K562 (cell line): ENCODE measurements around the gene MMP24. TPM values are rescaled to one million over a fixed set of nuclear protein-coding genes. Genes with fewer than 3 reads are reported as not detected.

Source experiments
- ARID1B ChIP-seq: fragments of 450-650 bp; IDR thresholded peaks from 2 replicates; pipeline ENCODE4 v1.6.1; 2016; ENCODE audit warnings: antibody characterized with exemption, mild to moderate bottlenecking, inconsistent platforms
- CXXC5 ChIP-seq: fragments of 250-450 bp; sonication (Bioruptor Pico); IDR thresholded peaks from 2 replicates; pipeline ENCODE4 v1.8.0; 2022; ENCODE audit warnings: inconsistent platforms, mild to moderate bottlenecking, moderate library complexity
- FOXA3 ChIP-seq, 2 experiments: fragments of 450-650 bp in 1 of 2; sonication (generic) in 1 of 2; formaldehyde crosslinking; IDR thresholded peaks in 1 of 2; conservative IDR thresholded peaks in 1 of 2; 2 replicates each; pipeline versions ENCODE4 v1.4.0 to v1.8.0; 2020 to 2022; ENCODE audit warnings: mild to moderate bottlenecking in 2 of 2, missing genetic modification reagents in 1 of 2
- KHSRP ChIP-seq: fragments of 450-650 bp; IDR thresholded peaks from 2 replicates; pipeline ENCODE4 v1.6.1; 2017
- MTA2 ChIP-seq: fragments of 450-650 bp; IDR thresholded peaks from 2 replicates; pipeline ENCODE4 v1.6.1; 2016; ENCODE audit warnings: low read depth
- SMAD4 ChIP-seq: fragments of 250-450 bp; sonication (Bioruptor Pico); conservative IDR thresholded peaks from 2 replicates; pipeline ENCODE4 v1.8.0; 2021; ENCODE audit warnings: inconsistent platforms, mild to moderate bottlenecking, moderate library complexity
- SRSF3 ChIP-seq: fragments of 200-400 bp; formaldehyde crosslinking; IDR thresholded peaks from 2 replicates; pipeline ENCODE4 v1.6.1; 2016; ENCODE audit warnings: mild to moderate bottlenecking, low read length, moderate library complexity; ENCODE audit not compliant: insufficient read depth
- TARDBP ChIP-seq: fragments of 450-650 bp; IDR thresholded peaks from 2 replicates; pipeline ENCODE4 v1.6.1; 2016
- ZC3H4 ChIP-seq: sonication (generic); formaldehyde crosslinking; IDR thresholded peaks from 2 replicates; pipeline ENCODE4 v1.9.0; 2021; ENCODE audit warnings: missing genetic modification reagents, borderline replicate concordance
- ZNF143 ChIP-seq: sonication (generic); formaldehyde crosslinking; IDR thresholded peaks from 2 replicates; pipeline ENCODE4 v1.9.0; 2022; ENCODE audit warnings: mild to moderate bottlenecking, missing genetic modification reagents
- ZNF175 ChIP-seq: fragments of 200-800 bp; sonication (Bioruptor generic); IDR thresholded peaks from 2 replicates; pipeline ENCODE4 v1.6.1; 2016; ENCODE audit warnings: low read depth, mild to moderate bottlenecking, missing genetic modification characterization, missing compliant biosample characterization
- ZNF431 ChIP-seq: sonication (generic); formaldehyde crosslinking; IDR thresholded peaks from 2 replicates; pipeline ENCODE4 v1.8.0; 2022; ENCODE audit warnings: mild to moderate bottlenecking, missing genetic modification reagents
- ZNF699 ChIP-seq: fragments of 250-450 bp; sonication (Bioruptor Pico); IDR thresholded peaks from 2 replicates; pipeline ENCODE4 v1.8.0; 2021; ENCODE audit warnings: mild to moderate bottlenecking, moderate library complexity; ENCODE audit not compliant: insufficient replicate concordance
- ZNF75A ChIP-seq: fragments of 450-650 bp; formaldehyde crosslinking; IDR thresholded peaks from 2 replicates; pipeline ENCODE4 v1.4.0; 2020; ENCODE audit warnings: mild to moderate bottlenecking
- ZNF830 ChIP-seq: fragments of 250-450 bp; sonication (Bioruptor Pico); IDR thresholded peaks from 2 replicates; pipeline ENCODE4 v1.5.0; 2021; ENCODE audit warnings: mild to moderate bottlenecking
- ZZZ3 ChIP-seq: fragments of 450-650 bp; IDR thresholded peaks from 2 replicates; pipeline ENCODE4 v1.6.1; 2016; ENCODE audit warnings: antibody characterized with exemption, mild to moderate bottlenecking, moderate library complexity
- polyA plus RNA-seq, 8 experiments: library from polyadenylated mRNA; depleted of rRNA in 4 of 8; stranded (reverse) in 5 of 8; unstranded in 3 of 8; fragments of >200 nt; fragmentation: Nextera tagmentation in 2 of 8; fragmentation: Illumina TruSeq in 1 of 8; extraction: Ambion mirVana in 2 of 8; extraction: Trizol in 1 of 8; gene quantifications; 2 replicates each; pipeline versions ENCODE4 v1.2.1 to v1.2.3, GENCODE V29; 2011 to 2014; ENCODE audit warnings: inconsistent platforms in 1 of 8, missing spikeins in 1 of 8
- total RNA-seq, 7 experiments: library from RNA; depleted of rRNA in 6 of 7; stranded (reverse); fragments of >200 nt in 6 of 7; fragmentation: Illumina TruSeq in 2 of 7; extraction: Trizol in 2 of 7; gene quantifications; 2 replicates each; pipeline versions ENCODE4 v1.2.1 to v1.2.3, GENCODE V29; 2011 to 2021; ENCODE audit warnings: low replicate concordance in 1 of 7
- TF ChIP-seq, protein P1 (sequence below): fragments of 250-450 bp; sonication (Bioruptor Pico); IDR thresholded peaks from 2 replicates; pipeline ENCODE4 v1.8.0; 2022; ENCODE audit warnings: moderate library complexity, mild to moderate bottlenecking, inconsistent platforms
- TF ChIP-seq, protein P2 (sequence below), 2 experiments: fragments of 450-650 bp; conservative IDR thresholded peaks; 2 replicates each; pipeline ENCODE4 v1.6.1; 2017; ENCODE audit warnings: mild to moderate bottlenecking in 2 of 2, moderate library complexity in 2 of 2
- TF ChIP-seq, protein P3 (sequence below), 2 experiments: fragments of 450-650 bp in 1 of 2; sonication (generic) in 1 of 2; formaldehyde crosslinking in 1 of 2; IDR thresholded peaks; 2 replicates each; pipeline versions ENCODE4 v1.7.1 to v1.9.0; 2016 to 2022; ENCODE audit warnings: inconsistent platforms in 1 of 2, mild to moderate bottlenecking in 1 of 2, missing genetic modification reagents in 1 of 2

Gene MMP24
- total and polyA plus RNA-seq, 9 of the 15 experiments (the other 6 are each of a cell fraction or from before 2014, with no cell fraction given) = 0.03 to 0.07 (median 0.03) TPM; not detected in 6

DNA sequence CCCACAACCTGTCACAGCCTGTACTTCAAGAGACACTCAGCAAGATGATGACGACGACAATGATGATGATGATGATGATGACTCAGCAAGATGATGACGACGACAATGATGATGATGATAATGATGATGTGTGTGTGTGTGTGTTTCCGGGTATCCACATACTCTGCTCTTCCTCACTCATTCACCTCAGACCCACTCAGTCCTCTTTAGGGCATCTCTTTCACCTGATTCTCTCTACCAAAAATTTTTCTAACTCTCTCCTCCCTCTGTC, 59.3 kb downstream of the MMP24 start (continued):
- no peak for TF ChIP-seq ZNF75A
- TF ChIP-seq ZNF830 (CRISPR knock-in tag) = no peak
- TF ChIP-seq ZNF431 = no peak
- peak; percentile 93 for TF ChIP-seq KHSRP
- TF ChIP-seq ZZZ3 = no peak
- no peak for TF ChIP-seq ZNF699 (CRISPR knock-in tag)
- no peak for TF ChIP-seq ZNF143 (CRISPR knock-in tag)
- TF ChIP-seq FOXA3 (CRISPR knock-in tag; conservative IDR thresholded peaks at IDR 0.05 in 1 of 2, IDR thresholded peaks at IDR 0.05 in 1 of 2) = no peak
- peak; percentile 82; the same call in 1 of the 2 replicates for TF ChIP-seq TARDBP
- TF ChIP-seq MTA2 = 0 out of 2 replicates have a peak, but pooled peaks have one; percentile 28
- TF ChIP-seq, protein P1, sequence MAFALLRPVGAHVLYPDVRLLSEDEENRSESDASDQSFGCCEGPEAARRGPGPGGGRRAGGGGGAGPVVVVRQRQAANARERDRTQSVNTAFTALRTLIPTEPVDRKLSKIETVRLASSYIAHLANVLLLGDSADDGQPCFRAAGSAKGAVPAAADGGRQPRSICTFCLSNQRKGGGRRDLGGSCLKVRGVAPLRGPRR (CRISPR knock-in tag) = no peak
- TF ChIP-seq SMAD4 (CRISPR knock-in tag) = no peak
- TF ChIP-seq, protein P2, sequence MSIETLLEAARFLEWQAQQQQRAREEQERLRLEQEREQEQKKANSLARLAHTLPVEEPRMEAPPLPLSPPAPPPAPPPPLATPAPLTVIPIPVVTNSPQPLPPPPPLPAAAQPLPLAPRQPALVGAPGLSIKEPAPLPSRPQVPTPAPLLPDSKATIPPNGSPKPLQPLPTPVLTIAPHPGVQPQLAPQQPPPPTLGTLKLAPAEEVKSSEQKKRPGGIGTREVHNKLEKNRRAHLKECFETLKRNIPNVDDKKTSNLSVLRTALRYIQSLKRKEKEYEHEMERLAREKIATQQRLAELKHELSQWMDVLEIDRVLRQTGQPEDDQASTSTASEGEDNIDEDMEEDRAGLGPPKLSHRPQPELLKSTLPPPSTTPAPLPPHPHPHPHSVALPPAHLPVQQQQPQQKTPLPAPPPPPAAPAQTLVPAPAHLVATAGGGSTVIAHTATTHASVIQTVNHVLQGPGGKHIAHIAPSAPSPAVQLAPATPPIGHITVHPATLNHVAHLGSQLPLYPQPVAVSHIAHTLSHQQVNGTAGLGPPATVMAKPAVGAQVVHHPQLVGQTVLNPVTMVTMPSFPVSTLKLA (conservative IDR thresholded peaks at IDR 0.05) = no peak
- peak; percentile 66 for TF ChIP-seq ARID1B
- TF ChIP-seq, protein P3, sequence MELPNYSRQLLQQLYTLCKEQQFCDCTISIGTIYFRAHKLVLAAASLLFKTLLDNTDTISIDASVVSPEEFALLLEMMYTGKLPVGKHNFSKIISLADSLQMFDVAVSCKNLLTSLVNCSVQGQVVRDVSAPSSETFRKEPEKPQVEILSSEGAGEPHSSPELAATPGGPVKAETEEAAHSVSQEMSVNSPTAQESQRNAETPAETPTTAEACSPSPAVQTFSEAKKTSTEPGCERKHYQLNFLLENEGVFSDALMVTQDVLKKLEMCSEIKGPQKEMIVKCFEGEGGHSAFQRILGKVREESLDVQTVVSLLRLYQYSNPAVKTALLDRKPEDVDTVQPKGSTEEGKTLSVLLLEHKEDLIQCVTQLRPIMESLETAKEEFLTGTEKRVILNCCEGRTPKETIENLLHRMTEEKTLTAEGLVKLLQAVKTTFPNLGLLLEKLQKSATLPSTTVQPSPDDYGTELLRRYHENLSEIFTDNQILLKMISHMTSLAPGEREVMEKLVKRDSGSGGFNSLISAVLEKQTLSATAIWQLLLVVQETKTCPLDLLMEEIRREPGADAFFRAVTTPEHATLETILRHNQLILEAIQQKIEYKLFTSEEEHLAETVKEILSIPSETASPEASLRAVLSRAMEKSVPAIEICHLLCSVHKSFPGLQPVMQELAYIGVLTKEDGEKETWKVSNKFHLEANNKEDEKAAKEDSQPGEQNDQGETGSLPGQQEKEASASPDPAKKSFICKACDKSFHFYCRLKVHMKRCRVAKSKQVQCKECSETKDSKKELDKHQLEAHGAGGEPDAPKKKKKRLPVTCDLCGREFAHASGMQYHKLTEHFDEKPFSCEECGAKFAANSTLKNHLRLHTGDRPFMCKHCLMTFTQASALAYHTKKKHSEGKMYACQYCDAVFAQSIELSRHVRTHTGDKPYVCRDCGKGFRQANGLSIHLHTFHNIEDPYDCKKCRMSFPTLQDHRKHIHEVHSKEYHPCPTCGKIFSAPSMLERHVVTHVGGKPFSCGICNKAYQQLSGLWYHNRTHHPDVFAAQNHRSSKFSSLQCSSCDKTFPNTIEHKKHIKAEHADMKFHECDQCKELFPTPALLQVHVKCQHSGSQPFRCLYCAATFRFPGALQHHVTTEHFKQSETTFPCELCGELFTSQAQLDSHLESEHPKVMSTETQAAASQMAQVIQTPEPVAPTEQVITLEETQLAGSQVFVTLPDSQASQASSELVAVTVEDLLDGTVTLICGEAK (IDR thresholded peaks at IDR 0.05) = peak; percentile 51
- TF ChIP-seq, protein P3 (CRISPR knock-in tag; IDR thresholded peaks at IDR 0.05) = no peak
- TF ChIP-seq CXXC5 = no peak
- TF ChIP-seq SRSF3 = no peak
- no peak for TF ChIP-seq ZC3H4 (CRISPR knock-in tag)
- 0 out of 2 replicates have a peak, but pooled peaks have one; percentile 1 for TF ChIP-seq ZNF175 (CRISPR knock-in tag)
